ENCODE data around the gene MLF1. TPM values are rescaled to one million over a fixed set of nuclear protein-coding genes. Genes with fewer than 3 reads are reported as not detected.

Gene MLF1
- total RNA-seq, 1 experiment from 2014 or later: 20.4 TPM

- H2BK120ac ChIP-seq (ENCODE audit: low read depth, low read length, poor library complexity, severe bottlenecking): no peak overlapping the region
- H3K27ac ChIP-seq (ENCODE audit: insufficient read length, low read depth, low read length): no peak overlapping the region
- no peak overlapping the region for H2BK5ac ChIP-seq (ENCODE audit: insufficient read length, low read length)
- no peaks in the 10 kb centered on the region for H4K20me1 ChIP-seq (ENCODE audit: control insufficient read depth, insufficient read depth, insufficient read length)
- Mint-ChIP-seq H3K4me3 (no peak overlapping the region), H3K9me3 (peaks cover 17% of the 10 kb centered on the region in 2 experiments), H3K27ac (no peak overlapping the region), H3K27me3 (ENCODE audit: low read depth) (no peaks in the 10 kb centered on the region; the same call in 1 of the 2 replicates), H3K4me1 (peaks cover 11% of the 10 kb centered on the region in 2 experiments), H3K36me3 (ENCODE audit: insufficient read depth in 1 of 3, low read depth in 3 of 3) (peaks cover 7 to 21% (median 14%) of the 10 kb centered on the region in 3 experiments; a peak in 6 of 7 replicates)
- no peak overlapping the region for H4K91ac ChIP-seq (ENCODE audit: insufficient read length, low read depth, low read length)
- no peak overlapping the region for H2AK5ac ChIP-seq (ENCODE audit: insufficient read length, low read length)
- no peak overlapping the region for H4K8ac ChIP-seq (replicated peaks; ENCODE audit: insufficient read length, low read depth, low read length)
- no peak overlapping the region for H3K14ac ChIP-seq (ENCODE audit: insufficient read depth, low read length)
- no peak overlapping the region for H3K4ac ChIP-seq (ENCODE audit: low read depth, low read length)
- DNase-seq: no peak
- no peak overlapping the region for H2AFZ ChIP-seq (ENCODE audit: low read length)
- no peak overlapping the region for H2BK12ac ChIP-seq (ENCODE audit: insufficient read length, low read depth, low read length)
- H3K9me3 ChIP-seq (ENCODE audit: control insufficient read depth, low read depth, low read length): no peaks in the 10 kb centered on the region
- no peaks in the 10 kb centered on the region for H3K23me2 ChIP-seq (ENCODE audit: insufficient read length, low read depth, low read length, poor library complexity, severe bottlenecking)
- H3T11ph ChIP-seq (ENCODE audit: low read length): no peak overlapping the region
- H2BK15ac ChIP-seq (ENCODE audit: low read depth, low read length): no peak overlapping the region
- peaks cover 4% of the 10 kb centered on the region; the same call in 1 of the 2 replicates for H3K4me1 ChIP-seq (ENCODE audit: insufficient read depth, low read length)
- H3K79me1 ChIP-seq (ENCODE audit: insufficient read depth, low read depth, low read length, poor library complexity, severe bottlenecking): no peaks in the 10 kb centered on the region
- no CpG with 5 or more reads among the region's 4 CpGs for WGBS (ENCODE audit: extremely low coverage, insufficient read length, low lambda C conversion rate)
- no peak overlapping the region for H4K5ac ChIP-seq (ENCODE audit: insufficient read length, low read depth, low read length)
- no peak overlapping the region for H3K56ac ChIP-seq (ENCODE audit: insufficient read length, low read depth, low read length)
- no peaks in the 10 kb centered on the region for H3K79me2 ChIP-seq (ENCODE audit: insufficient read depth, low read length)
- no peak overlapping the region for H3K4me2 ChIP-seq (ENCODE audit: insufficient read depth, insufficient read length, low read length)
- H3K23ac ChIP-seq (ENCODE audit: insufficient read length, low read depth, low read length): no peak overlapping the region
- H3K27me3 ChIP-seq (ENCODE audit: insufficient read depth, low read length): no peaks in the 10 kb centered on the region
- H2BK20ac ChIP-seq (ENCODE audit: low read depth, low read length, poor library complexity, severe bottlenecking): no peak overlapping the region
- no peak for TF ChIP-seq CTCF (conservative IDR thresholded peaks at IDR 0.05)
- no peak overlapping the region for H3K9ac ChIP-seq (ENCODE audit: extremely low read depth, insufficient read length, low read length)
- H3K18ac ChIP-seq (ENCODE audit: insufficient read length, low read depth, low read length): no peak overlapping the region
These were observed 11.5 kb upstream of the MLF1 start for GRCh38 chr3:158559504-158559903.
